GM12873 (cell line): ENCODE data around the gene KCTD17.

ENCODE experiments used
- TF ChIP-seq, protein P1 (sequence below): IDR thresholded peaks from 2 replicates; pipeline ENCODE4 v1.5.1; 2012; ENCODE audit warnings: low read depth, mild to moderate bottlenecking, moderate library complexity, low read length, control low read depth; ENCODE audit not compliant: insufficient read depth; ENCODE audit errors: missing control alignments

KCTD17 gene

GRCh38 chr22:37064553-37064952 lies 13.0 kb downstream of the KCTD17 start:
- TF ChIP-seq, protein P1, sequence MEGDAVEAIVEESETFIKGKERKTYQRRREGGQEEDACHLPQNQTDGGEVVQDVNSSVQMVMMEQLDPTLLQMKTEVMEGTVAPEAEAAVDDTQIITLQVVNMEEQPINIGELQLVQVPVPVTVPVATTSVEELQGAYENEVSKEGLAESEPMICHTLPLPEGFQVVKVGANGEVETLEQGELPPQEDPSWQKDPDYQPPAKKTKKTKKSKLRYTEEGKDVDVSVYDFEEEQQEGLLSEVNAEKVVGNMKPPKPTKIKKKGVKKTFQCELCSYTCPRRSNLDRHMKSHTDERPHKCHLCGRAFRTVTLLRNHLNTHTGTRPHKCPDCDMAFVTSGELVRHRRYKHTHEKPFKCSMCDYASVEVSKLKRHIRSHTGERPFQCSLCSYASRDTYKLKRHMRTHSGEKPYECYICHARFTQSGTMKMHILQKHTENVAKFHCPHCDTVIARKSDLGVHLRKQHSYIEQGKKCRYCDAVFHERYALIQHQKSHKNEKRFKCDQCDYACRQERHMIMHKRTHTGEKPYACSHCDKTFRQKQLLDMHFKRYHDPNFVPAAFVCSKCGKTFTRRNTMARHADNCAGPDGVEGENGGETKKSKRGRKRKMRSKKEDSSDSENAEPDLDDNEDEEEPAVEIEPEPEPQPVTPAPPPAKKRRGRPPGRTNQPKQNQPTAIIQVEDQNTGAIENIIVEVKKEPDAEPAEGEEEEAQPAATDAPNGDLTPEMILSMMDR, result no peak

GRCh38 chr22:37065180-37065579 lies 13.6 kb downstream of the KCTD17 start:
- TF ChIP-seq, protein P1, result no peak

- TF ChIP-seq, protein P1, result no peak
These were observed 14.4 kb downstream of the KCTD17 start for GRCh38 chr22:37065961-37066360.

DNA sequence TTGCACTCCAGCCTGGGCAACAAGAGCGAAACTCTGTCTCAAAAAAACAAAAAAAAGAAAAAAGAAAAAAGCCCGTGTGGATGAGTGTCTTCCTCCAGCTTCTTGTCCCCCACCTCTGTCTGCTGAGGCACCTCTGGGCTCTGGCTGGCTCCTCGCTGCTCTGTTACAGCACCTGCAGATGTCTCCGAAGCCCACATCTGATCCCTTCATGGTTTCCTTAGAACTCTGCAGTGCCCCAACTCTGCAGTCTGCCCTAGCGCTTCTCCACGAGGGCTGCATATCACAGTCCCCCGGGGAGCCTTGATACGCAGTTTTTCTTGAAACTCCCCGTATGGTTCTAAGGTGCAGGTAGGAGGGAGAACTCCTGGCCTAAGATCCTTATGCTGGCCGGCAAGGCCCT lies 15.9 kb downstream of the KCTD17 start:
- TF ChIP-seq, protein P1, result no peak

DNA sequence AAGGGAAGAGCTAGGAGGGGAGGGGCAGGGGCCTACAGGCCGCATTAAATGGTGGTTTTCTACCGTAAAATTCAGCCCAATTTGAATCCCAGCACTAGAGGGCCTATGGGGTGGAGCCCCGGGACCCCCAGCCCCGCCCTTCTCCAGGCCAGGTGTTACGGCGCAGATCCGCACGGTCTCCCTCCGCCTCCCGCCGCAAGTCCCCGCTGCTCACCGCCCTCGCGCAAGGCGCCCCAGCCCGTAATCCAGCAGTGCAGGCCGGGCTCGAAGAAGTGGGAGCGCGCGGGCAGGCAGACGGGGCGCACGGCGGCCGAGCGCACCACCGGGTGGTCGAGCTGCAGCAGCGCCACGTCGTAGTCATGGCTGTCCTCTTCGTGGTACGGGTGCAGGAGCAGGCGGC lies 17.3 kb downstream of the KCTD17 start:
- TF ChIP-seq, protein P1, result no peak

DNA sequence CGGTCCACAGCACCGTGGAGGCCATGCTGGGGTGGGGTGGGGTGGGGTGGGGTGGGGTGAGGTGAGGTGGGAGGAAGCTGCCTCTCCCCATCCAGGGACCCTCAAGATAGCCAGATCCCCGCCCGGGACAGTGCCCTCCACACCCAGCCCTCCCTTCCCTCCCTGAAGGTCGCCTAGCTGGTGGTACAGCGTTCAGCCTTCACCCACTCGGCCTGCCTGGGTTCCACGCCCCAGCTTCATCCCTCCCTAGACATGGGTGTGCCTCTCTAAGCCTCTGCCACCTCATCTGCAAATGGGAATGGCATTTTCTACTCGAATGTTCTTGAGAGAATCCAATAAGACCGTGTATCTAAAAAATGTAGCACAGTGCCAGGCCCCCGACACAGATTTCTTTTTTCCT lies 17.8 kb downstream of the KCTD17 start:
- TF ChIP-seq, protein P1, result no peak

DNA sequence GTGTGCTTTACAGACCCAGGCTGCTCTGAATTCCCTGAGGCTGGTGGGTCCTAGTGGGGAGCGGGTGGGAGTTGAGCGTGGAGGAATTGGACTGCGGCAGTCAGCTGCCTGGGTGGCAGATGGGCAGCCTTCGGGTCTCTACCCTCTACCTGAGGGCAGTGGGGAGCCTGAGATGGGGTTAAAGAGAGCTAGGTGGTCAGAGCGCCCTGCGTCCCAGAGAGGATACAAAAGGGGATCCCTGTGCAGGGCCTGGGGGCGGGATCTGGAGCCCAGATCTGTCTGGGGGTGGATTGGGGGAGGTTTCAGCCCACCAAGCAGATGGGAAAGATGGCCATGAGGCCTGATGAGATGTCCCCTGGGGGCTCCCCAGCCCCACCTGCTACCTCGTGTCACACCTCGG lies 18.2 kb downstream of the KCTD17 start:
- TF ChIP-seq, protein P1, result no peak
